ENCODE data around the gene RALGPS1. TPM values are rescaled to one million over a fixed set of nuclear protein-coding genes. Genes with fewer than 3 reads are reported as not detected.
A peak's percentile ranks its signal among the peaks of the same experiment; 100 is the strongest.

The RALGPS1 gene
- total RNA-seq, 2 experiments from 2014 or later: 1.9 to 2.2 TPM

DNA sequence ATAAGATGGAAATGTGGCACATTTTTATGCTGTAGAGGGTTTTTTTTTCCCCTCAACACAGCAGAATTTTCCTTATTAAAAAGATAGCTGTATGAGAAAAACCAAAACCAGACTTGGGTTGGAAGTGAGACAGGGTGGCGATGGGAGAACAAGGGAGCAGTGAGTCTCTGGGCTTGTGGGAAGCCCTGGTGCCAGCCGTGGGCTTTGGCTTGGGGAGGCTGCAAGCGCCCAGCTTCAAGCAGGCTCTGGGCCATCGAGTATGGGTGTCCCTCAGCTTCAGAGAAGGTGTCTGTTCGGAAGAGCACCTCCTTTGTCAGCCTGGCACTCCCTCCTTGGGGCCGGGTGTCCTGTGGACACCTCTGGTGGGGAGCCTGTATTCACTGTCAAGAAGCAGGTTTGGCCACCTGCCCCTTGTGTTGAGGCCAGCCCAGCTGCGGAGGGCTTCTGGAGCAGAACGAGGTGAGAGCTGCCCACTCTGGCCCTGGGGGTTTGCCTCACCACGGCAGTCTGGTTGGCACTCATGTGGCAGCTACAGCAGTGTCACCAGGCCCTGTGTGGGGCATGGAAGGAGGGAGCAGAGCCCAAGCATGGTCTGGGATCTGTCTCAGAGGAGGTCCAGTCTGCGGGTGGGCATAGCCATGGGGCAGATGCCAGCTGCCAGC, 245.5 kb downstream of the RALGPS1 start:
- TF ChIP-seq, protein P1, sequence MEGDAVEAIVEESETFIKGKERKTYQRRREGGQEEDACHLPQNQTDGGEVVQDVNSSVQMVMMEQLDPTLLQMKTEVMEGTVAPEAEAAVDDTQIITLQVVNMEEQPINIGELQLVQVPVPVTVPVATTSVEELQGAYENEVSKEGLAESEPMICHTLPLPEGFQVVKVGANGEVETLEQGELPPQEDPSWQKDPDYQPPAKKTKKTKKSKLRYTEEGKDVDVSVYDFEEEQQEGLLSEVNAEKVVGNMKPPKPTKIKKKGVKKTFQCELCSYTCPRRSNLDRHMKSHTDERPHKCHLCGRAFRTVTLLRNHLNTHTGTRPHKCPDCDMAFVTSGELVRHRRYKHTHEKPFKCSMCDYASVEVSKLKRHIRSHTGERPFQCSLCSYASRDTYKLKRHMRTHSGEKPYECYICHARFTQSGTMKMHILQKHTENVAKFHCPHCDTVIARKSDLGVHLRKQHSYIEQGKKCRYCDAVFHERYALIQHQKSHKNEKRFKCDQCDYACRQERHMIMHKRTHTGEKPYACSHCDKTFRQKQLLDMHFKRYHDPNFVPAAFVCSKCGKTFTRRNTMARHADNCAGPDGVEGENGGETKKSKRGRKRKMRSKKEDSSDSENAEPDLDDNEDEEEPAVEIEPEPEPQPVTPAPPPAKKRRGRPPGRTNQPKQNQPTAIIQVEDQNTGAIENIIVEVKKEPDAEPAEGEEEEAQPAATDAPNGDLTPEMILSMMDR (IDR thresholded peaks at IDR 0.05): no peak
- Mint-ChIP-seq H3K27ac (no peak overlapping the region), H3K9me3 (no peaks in the 10 kb centered on the region), H3K4me1 (ENCODE audit: low read depth) (peaks cover 7% of the 10 kb centered on the region), H3K4me3 (no peak overlapping the region), H3K36me3 (ENCODE audit: low read depth) (no peaks in the 10 kb centered on the region), H3K27me3 (no peaks in the 10 kb centered on the region)
- ChIA-PET POLR2A (no interaction called here), CTCF (interaction anchor here (2.2 kb wide), 1 partner anchor 10 kb away, joined by 6 read pairs; no protein-coding TSS in a partner anchor)
- no peak for ATAC-seq
- intact Hi-C loops (cut with micrococcal nuclease): no loop called here
- DNase-seq: no peak

DNA sequence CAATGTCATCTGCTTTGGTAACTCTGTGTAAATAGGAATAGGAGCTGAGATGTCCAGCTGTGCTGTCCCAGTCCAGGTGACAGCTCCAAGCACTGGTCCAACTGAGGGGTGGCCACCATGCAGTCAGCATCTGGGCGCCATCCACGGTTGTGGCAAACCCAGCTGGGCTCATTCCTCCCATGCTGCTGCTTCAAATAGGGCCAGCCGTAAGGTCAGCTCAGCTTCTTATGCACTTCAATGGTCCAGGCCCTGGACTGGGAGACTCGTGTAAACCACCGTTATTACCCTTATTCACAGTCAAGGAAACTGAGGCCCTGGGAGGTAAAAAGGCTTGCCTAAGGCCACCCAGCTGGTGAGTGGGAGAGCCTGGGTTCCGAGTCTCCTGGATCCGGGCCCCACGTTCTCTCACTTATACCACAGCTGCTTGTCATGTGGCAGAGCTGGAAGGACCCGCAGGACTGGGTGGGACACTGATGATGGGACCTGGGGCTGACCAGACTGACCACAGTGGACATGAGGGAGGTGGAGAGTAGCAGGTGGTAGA, 246.6 kb downstream of the RALGPS1 start:
- intact Hi-C loops (cut with micrococcal nuclease): no loop called here
- no peak for ATAC-seq
- no peak overlapping the region for H3K27ac Mint-ChIP-seq
- no peak for DNase-seq
- POLR2A ChIA-PET: interaction anchor here (0.8 to 0.9 kb wide), 2 partner anchors 11 to 290 kb away, joined by 3 to 4 read pairs; partner anchors contain the start of genes LRSAM1 and RPL12
- no peaks in the 10 kb centered on the region for H3K9me3 Mint-ChIP-seq
- CTCF ChIA-PET: interaction anchor here (1.2 to 2.2 kb wide), 2 partner anchors 11 to 37 kb away, joined by 3 to 6 read pairs; no protein-coding TSS in a partner anchor
- H3K4me1 Mint-ChIP-seq (ENCODE audit: low read depth): peaks cover 7% of the 10 kb centered on the region
- no peaks in the 10 kb centered on the region for H3K27me3 Mint-ChIP-seq
- TF ChIP-seq, protein P1 (IDR thresholded peaks at IDR 0.05): no peak
- H3K36me3 Mint-ChIP-seq (ENCODE audit: low read depth): no peaks in the 10 kb centered on the region
- H3K4me3 Mint-ChIP-seq: no peak overlapping the region

DNA sequence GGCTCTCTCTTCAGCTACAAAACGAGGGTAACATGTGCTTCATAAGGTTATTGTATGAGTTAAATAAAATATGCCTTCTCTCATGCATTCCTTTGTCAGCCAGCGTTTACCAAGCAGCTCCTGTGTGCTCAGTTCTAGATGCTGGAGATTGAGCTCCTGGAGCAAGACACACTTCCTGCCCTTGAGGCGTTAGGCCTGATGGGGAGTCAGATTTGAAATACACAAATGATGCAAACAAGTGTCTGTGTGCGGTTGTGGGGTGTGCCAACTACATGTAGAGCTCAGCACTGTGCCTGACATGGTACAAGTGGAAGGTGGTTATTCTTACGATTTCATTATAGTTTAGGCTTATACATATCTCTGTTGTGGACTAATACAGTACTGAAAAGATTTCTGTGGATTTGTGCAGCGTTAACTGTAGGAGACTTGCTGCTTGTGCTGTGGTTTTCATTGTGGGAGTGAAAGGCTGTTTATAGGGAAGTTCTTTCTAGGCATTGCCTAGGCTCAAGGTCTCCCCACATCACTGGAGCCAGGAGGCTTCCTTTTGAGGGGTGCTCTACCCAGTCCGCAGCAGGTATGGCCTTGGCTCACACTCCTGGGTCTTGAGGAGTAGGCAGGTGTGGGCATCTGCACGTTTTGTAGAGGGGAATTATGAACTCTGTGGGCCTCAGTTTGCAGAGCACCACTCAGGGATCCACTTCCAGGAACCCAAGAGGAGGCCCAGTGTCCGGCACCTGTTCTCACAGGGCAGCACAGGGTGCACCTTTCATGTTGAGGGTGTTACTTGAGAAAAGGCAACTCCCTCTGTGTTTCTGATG, 247.7 kb downstream of the RALGPS1 start:
- DNase-seq (no peak), ATAC-seq (peak; percentile 37)
- Mint-ChIP-seq H3K4me1 (ENCODE audit: low read depth) (peaks cover 7% of the 10 kb centered on the region), H3K27me3 (no peaks in the 10 kb centered on the region), H3K36me3 (ENCODE audit: low read depth) (no peaks in the 10 kb centered on the region), H3K27ac (no peak overlapping the region), H3K4me3 (no peak overlapping the region), H3K9me3 (no peaks in the 10 kb centered on the region)
- TF ChIP-seq, protein P1 (IDR thresholded peaks at IDR 0.05): no peak
- CTCF ChIA-PET: no interaction called here
- POLR2A ChIA-PET: interaction anchor here (0.8 to 0.9 kb wide), 2 partner anchors 12 to 289 kb away, joined by 3 to 4 read pairs; partner anchors contain the start of genes LRSAM1 and RPL12
- intact Hi-C loops (cut with micrococcal nuclease): no loop called here

- POLR2A ChIA-PET: no interaction called here
Observed at GRCh38 chr9:127162864-127163365, 248.3 kb downstream of the RALGPS1 start.

More at GRCh38 chr9:127162864-127163365, 248.3 kb downstream of the RALGPS1 start:
- Mint-ChIP-seq H3K9me3 (no peaks in the 10 kb centered on the region), H3K27ac (no peak overlapping the region), H3K27me3 (no peaks in the 10 kb centered on the region), H3K36me3 (ENCODE audit: low read depth) (no peaks in the 10 kb centered on the region), H3K4me3 (no peak overlapping the region), H3K4me1 (ENCODE audit: low read depth) (peaks cover 7% of the 10 kb centered on the region)
- CTCF ChIA-PET: no interaction called here
- TF ChIP-seq, protein P1 (IDR thresholded peaks at IDR 0.05): no peak
- intact Hi-C loops (cut with micrococcal nuclease): no loop called here
- DNase-seq (no peak), ATAC-seq (no peak)
